GM19239 (cell line): ENCODE results near the gene SPATS2.

Source experiments
- DNase-seq: peaks from one replicate; pipeline ENCODE4 v3.0.0; 2011; ENCODE audit warnings: low spot score; ENCODE audit not compliant: insufficient read length
- FAIRE-seq: peaks from 2 replicates; lab custom pipeline; 2011; peaks lifted over from hg19 to GRCh38; lab: Jason Lieb, UNC

The SPATS2 gene

DNA sequence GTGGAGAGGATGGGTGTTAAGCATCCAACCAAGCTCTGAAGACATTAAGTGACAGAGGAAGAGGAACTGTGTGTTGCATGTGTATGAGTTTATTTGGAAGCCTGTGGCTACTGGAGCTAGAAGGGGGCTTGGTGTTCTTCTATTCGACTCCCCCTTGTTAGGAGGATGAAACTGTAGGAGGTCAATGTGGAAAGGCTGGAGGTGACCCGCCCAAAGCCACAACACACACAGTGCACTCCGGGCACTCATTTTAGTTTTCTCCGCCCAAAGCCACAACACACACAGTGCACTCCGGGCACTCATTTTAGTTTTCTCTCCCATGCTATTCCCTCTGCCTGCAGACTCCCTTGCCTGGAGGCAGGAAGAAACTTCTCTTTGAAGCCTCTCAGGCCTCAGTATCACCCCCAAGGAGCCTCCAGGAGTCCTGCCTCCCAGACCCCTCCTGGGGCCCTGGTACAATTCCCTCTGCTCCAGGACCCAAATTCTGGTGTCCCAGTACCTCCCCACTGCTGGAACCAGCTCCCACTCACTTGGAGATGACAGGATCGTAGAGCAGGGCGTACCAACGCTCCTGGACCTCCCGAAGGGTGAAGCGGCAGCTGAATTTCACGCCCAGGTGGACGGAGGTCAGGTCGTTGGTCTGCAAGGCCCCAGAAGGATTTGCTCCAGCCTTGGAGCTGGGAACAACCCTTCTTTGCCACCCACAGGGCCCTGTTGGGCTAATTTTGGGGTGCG lies 196.9 kb downstream of the SPATS2 start:
- FAIRE-seq = no peak
- no peak for DNase-seq

DNA sequence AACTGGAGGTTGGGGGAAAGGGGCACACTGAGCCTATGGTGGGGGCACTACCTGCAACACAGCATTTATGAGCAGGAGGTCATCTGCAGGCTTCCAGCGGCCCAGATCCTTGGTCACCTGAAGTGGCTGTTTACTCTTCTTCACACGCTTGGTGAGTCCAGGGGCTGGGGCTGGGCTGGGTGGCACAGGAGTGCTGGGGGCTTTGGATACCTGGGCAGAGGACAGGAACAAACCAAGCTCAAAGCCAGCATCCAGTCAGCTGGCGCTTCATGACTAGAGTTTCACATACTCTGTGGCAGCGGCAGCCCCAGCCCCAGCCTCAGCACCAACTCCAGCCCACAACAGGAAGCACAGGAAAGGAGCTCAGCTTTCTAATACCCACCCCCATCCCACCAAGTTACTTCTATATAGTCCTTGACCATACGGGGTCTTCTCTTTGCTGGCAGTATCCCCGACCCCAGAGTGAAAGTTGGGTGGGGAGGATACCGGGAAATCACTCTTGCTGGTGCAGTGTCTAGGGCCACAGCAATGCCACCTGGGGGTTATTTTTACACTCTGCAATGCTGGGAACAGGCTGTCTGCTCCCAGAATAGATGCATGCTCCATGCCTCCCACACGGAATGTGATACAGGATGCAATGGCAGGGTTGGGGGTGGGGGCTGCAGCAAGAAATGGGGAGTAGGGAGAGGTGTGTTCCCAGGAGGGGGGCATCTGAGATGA lies 197.6 kb downstream of the SPATS2 start:
- DNase-seq (no peak), FAIRE-seq (no peak)

DNA sequence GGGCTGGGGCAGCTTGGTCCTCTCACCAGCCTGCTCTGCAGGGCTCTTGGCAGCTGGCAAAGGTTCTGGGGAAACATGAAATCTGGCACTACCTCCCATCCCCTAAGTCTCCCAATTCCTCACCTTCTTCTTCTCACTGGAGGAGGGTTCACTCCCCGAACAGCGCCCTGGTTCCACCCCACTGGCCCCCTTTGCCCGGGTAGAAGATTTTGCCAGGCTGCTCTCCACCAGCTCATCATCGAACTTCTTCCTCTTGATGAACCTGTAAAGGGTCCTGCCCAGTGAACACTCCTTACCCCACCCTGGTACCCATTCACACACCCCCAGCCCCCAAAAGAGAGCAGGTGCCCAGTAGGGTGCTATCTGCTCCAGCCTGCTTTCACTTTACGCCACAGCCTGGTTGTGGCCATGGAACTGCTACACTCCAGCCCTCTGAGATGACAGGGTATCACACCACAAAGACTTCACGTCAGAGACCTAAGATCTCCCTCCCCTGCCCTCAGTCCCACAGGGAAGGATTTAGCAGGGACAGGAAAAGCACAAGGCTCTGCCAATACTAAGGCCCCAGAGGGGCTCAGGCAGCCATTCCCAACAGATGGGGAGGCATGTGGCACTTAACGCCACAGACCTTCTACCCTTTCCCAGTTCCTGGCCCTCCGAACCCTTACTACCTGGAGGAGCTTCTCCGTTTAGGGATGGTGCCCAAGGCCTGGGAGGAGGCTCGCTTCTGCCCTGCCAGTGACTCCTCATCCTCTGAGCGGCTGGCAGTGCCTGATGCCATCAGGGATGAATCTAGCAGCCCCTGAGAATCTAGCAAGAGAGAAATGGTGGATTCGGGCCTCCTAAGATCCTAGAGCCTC lies 198.4 kb downstream of the SPATS2 start:
- FAIRE-seq (no peak), DNase-seq (no peak)

DNA sequence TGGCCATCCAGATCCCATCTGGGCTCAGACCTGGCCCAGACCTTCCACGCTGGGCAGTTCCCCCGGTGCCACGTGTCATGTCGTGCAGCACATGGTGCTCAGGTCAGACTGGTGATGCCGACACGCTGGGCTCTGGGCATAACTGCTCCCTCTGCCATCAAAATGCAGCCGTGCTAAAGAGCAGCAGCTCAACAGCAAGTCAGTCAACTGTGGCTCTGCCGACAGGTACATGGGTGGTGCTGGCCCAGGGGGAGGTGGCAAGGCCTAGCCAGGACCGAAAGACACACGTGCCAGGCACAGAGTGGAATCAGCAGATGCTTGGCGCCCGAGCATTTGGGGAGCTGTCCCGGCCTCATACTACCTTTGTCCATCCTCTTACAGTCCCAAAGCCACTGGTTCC lies 199.1 kb downstream of the SPATS2 start:
- DNase-seq (no peak), FAIRE-seq (no peak)

DNA sequence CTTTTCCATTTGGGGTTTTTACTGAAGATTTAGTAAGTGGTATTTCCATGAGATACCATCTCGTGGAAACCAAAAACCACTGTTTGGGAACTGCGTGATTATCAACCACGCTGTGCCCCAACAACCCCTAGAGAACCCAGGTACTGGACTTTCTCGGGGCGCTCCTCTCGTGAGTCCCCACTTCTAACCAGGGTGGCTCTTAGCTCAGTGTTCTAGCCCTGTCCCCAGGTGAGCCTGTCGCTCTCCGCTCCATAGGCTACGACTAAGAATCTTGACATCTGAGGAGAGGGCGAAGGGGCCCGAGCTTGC lies 200.0 kb downstream of the SPATS2 start:
- no peak for DNase-seq
- FAIRE-seq = peak; percentile 4

DNA sequence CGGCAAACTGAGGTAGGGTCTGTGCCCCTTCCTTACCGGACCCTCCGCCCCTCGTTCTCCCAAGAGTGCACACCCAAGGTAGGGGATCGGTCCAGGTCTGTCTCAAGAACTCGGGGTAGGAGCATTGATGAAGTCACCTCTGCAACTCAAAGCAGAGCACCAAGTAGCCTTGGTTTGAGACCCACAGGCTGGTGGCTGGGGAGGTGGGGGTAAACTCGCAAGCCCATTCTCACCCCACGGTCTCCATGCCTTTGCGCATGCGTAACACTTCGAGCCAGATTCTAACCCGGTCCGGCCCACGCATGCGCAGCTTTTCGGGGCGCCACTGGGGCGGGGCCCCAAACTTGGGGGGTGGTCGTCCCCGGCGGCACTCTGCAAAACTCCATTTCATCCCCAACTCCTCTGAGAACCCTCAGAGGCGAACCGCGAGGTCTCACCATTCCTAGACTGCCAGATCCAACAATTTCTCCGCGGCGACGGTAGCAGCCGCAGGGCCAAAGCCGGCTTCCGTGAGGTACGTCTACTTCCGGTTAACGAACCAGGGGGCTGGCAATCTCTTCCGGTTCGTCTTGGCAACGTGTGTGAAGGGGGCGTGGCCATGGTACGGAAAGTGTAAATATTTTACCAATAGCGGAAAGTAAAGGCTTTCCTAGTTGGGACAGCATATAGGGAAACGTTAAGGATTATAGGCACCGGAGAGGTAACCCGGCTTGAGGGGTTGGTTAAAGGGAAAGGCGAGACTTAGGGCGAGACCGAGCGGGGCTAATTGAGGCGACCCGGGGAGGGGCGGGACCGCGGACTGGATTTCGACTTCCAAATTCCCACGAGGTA lies 200.6 kb downstream of the SPATS2 start, which contains the start of gene MCRS1:
Gene MCRS1, minus strand, starts transcription at position 532 of the 831 bp plus-strand sequence. CDS start 1,411 bp downstream, outside the sequence.
- DNase-seq (peak; percentile 89), FAIRE-seq (peak; percentile 97)

DNA sequence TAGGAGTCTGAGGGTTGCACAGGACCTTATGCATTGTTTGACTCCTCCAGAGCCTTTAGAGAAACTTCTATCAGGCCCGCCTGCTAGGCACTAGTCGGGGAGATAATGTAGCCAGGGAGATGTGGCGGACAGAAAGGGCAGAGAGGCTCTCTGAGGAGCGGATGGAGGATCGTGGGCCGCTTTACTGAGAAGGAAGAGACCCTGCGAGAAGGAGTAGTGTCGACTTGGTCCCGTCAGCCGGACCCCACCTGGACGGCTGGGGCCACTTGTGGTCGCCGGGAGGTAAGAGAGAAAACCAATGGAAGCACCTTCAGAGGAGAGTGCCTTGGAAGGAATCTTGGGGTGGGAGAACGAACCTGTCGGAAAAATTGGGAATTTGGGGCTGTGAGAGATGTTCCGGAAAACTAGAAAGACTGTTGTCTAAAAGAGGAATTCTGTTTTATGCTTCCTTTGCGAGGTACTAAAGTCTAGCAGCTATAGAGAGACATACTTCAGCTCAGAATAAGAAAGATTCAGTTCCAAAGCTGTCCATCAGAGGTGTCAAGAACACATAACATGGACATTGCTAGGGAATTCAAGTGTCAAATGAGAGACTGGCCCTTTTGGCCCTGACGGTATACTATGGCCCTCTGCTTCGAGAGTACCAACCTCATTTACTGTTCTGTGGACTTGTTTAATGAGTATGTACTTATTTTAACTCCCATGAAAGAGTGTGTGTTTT lies 201.3 kb downstream of the SPATS2 start:
- DNase-seq (no peak), FAIRE-seq (peak; percentile 84)
